HG03045 (cell line): ENCODE measurements around the gene GAS2L3.
"Not testable (repeated sequence)": the region's sequence is repeated elsewhere in the genome, so short reads cannot be mapped to it uniquely, and the experiment has no call there.

ENCODE experiments used
- ATAC-seq: cut with Tn5 transposase; IDR thresholded peaks from one replicate; pipeline ENCODE4 v1.9.1; 2021; ENCODE audit warnings: mild to moderate bottlenecking, moderate library complexity; ENCODE audit not compliant: unreplicated experiment

The GAS2L3 gene

DNA sequence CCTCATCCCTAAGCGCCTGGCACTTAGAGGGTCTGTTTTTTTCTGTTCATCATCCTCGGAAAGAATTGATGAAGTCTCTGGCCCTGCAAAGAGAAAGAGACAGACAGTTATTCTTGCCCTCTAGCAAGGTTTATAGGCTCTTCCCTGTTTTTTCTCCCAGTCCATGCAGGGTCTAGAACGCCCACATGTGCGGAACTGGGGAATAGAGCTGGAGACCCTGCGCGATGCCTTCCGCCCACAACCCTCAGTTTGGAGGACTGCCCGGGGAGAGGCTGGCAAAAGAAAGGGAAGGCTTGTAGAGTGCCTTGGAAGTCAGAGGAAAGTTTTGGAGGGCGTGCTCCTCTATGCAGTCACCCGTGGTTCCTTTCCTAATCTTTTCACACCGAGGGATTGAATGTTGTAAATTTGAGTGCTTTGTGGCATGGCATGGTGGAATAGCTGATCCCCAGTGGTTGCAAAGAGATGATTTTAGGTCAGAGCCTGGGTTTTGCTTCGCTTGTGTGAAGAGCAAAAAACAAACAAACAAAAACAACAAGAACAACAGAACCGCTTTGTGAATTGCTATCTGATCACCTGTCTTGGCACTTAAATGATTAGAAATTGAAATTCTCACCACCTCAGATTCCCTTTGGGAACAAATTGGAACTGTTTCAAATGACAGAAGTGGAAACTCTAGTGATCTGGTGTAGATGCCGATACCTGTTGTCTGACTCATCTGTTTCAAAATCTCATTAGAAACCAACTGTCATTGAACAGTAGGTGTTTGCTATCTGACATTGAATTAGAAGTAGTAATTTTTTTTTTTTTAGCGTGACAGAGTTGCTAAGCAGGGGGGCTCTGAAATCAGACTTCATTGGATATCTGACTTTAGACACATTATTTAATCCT is 947 bp downstream of the GAS2L3 start:
- ATAC-seq = no peak

DNA sequence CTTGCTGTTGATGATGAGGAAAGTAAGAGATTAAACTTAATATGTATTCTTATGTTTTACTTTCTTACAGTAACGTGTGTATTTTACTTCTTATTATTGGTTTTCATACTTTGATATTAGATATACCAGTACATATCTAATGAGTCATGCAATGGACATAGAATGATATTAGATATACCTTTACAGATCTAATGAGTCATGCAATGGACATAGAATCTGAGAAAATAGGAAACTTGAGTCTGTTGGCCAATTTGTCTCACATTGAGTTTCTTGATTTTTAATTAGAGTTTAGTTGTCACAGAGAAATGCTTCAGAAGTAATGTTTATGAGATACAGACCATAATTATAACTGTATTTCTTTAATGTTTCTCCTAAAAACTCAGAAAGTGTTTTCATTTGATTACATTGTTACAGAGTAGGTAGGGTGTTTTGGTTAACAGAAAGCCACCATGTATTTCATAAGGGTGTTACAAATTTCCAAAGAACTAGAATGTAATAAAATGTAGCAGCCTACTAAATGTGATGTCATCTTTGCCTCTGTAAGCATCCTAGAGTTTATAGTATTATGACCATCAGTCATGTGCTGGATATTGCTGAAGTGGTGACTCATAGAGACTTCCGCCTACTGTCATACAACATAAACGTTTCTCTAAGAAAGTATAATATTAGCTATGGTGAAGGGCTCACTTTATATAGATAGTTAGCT is 3.0 kb downstream of the GAS2L3 start:
- no peak for ATAC-seq

DNA sequence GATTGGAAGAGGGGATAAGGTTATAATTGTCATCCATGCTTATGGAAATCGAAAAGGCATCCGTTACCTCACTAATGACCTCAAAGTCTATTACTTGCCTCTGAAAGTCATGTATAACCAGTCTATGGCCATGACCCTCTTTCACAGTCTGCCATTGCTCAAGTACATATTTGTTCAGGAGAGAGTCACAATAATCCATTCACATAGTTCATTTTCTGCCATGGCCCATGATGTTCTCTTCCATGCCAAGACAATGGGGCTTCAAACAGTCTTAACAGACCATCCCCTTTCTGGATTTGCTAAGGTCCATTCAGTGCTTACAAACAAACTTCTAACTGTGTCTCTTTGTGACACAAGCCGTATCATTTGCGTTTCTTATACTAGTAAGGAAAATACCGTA is 5.4 kb downstream of the GAS2L3 start:
- no peak for ATAC-seq

DNA sequence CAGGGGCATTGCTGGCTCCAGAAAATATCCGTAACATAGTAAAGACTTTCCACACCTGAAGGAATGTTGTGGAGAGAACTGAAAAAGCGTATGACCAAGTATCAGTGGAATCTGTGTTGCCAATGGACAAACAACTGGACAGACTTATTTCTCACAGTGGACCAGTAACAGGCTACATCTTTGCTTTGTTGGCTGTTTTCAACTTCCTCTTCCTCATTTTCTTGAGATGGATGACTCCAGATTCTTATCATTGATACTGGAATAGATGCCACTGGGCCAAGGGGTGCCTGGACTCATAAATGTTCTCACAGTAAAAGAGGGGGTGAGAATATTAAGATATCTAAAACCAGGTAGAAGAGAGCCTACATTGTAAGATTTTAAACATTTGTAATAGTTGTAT is 6.4 kb downstream of the GAS2L3 start:
- no peak for ATAC-seq

DNA sequence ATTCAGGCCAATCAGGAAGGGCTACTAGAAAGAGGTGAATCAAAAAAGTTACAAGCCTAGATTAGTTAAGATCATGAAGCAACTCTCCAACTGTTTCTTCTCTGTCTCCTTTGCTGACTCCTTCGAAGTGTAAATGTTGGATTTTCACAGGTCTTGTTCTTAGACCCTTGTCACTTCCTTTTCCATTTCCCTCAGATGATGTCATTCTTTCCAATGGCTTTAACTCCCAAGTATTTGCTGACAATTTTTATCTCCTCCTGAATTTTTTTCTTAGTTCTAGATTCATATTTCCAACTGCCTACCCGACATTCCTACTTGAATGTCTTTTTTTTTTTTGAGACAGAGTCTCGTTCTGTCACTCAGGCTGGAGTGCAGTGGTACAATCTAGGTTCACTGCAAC is 10.8 kb downstream of the GAS2L3 start:
- no peak for ATAC-seq

DNA sequence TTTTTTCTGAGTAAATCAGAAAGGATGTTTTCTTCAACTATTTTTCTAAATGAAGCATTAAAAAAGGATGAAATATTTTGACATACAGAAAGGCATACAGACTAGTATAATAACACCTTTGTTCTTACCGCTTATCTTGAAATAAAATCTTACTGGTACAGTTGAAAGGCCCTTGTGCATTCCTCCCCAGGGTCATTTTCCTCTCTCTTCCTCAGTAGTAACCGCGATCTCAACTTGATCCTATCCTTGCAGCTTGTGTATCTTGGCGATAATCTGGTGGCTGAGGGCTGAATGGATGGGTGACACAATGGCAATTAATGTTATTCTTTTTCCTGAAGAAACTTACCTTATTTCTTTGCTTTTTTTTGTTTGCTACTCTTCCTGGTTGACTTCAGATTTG is 18.5 kb downstream of the GAS2L3 start:
- no peak for ATAC-seq

DNA sequence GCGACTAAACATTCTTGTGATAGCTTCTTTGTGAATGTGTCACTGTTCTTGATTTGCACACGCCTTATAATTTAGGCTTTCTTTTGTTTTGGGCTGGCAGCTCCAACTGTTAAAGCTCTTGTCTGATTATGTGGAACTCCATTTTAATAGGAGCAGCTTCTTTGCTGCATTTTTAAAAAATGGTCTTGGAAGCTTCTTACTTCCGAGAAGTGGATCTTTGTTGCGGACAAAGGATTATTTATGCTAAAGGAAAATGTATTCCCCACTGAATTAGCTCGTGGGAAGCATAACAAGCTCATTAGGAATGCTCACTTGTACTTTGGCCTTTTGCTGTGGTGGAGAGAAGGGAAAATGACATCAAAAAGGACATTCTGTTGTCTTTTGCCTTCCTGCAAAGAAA is 20.0 kb downstream of the GAS2L3 start:
- ATAC-seq = no peak

DNA sequence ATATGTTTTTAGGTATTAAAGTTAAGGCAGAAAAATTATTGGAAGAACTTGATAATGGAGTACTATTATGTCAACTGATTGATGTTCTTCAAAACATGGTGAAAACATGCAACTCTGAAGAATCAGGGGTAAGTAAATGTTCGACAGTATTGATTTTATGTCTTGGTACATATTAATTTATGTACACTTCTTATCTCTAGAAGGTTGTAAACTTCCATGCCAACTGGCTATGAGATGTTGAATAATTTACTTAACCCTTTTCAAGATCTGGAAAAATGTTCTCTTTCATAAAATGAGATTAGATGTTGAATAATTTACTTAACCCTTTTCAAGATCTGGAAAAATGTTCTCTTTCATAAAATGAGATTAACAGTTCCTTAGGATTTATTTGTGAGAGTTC is 28.1 kb downstream of the GAS2L3 start:
- ATAC-seq = no peak

DNA sequence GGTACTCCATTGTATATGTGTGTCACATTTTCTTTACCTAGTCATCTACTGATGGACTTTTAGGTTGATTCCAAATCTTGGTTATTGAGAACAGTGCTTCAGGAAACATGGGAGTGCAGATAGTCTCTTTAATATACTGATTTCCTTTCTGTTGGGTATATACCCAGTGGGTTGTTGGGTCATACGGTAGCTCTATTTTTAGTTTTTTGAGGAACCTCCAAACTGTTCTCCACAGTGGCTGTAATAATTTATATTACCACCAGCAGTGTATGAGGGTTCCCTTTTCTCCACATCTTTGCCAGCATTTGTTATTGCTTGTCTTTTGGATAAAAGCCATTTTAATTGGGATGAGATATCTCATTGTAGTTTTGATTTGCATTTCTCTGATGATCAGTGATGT is 29.5 kb downstream of the GAS2L3 start:
- not testable (repeated sequence) for ATAC-seq

DNA sequence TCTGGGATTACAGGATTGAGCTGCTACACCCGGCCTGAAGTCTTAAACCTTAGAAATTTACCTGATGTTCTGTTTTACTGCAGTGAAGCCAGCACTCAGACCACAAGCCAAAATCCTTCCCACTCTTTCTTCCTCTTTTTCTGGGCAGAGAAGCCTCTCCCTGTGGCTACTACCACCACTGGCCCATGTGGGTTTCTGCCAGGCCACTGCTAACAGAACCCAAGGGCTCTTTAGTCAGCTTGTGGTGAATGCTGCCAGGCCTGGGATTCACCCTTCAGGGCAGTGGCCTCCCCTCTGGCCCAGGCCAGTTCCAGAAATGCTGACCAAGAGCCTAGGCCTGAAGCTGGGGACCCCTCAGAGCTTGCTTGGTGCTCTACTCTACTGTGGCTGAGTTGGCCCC is 35.3 kb downstream of the GAS2L3 start:
- ATAC-seq = no peak

DNA sequence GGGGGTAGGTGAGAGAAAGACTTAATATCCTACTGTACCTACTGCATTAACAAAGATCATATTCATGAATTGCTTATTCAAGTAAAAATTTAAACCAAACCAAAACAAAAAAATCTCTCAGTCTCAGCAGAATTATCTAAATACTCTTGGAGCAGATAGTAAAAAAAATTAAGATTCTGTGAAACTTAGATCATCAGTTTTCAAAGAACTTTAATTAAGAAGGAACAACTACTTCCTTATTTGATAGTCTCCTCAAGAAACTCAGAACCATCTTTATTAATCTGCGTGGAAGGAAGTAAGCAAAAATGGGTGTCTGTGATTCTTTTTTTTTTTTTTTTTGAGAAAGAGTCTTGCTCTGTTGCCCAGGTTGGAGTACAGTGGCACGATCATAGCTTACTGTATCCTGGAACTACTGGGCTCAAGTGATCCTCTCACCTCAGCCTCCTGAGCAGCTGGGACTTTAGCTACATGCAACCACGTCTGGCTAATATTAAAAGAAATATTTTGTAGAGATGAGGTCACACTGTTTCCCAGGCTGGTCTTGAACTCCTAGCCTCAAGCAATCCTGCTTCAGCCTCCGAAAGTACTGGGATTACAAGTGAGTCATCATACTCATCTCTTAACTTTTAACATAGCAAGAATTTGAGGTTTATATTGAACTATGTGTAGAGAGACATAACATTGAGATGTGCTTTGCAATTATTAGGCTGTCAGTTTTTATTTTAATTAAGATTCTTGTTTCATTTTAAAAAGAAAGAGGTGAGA is 37.4 kb downstream of the GAS2L3 start:
- ATAC-seq = no peak

DNA sequence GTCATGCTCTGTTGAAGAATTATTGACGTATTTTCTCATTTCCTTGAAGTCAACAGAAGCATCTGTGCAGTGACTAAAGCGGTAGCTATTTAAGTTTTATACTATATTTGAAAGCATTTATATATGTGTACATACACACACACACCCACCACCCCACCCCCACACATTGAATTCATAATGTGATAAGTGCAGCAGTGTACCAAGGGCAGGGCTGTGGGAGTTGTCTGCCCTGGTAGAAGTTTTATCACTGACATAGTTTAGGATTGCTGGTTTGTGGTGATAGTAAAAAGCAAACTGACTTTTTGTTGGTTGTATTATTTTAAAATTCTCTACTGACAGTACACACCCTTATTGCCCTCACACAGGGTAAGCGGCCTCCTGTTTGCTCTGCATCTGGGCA is 39.1 kb downstream of the GAS2L3 start:
- ATAC-seq = no peak

DNA sequence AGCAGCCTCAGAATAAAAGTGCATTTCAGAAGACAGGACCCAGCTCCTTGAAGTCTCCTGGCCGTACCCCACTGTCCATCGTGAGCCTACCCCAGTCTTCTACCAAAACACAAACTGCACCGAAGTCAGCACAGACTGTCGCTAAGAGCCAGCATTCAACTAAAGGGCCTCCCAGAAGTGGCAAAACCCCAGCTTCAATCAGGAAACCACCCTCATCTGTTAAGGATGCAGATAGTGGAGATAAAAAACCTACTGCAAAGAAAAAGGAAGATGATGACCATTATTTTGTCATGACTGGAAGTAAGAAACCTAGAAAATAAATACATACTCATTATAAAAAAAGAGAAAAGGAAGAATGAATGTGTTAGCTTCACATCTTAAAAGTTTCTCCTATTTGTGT is 51.1 kb downstream of the GAS2L3 start:
- no peak for ATAC-seq

DNA sequence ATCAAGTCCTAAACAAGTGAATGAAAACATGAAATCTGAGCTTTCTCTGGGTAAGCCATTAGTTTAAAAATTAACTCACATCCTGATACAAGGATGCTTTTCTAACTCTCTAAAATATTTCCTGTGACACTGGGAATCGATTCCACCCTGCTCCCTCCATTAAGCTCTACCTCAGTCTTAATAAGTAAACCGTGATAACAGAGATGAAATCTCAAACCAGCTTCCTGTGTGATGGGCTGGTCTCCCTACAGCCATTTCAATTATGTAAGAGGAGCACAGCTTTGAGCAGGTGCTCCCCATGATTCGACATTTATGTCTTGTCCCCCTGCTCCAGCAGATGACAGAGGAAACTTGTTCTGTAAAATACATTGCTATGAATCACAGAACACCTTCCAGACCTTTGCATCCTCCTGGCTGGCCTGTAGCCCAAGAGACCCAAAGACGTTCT is 59.0 kb downstream of the GAS2L3 start:
- no peak for ATAC-seq

DNA sequence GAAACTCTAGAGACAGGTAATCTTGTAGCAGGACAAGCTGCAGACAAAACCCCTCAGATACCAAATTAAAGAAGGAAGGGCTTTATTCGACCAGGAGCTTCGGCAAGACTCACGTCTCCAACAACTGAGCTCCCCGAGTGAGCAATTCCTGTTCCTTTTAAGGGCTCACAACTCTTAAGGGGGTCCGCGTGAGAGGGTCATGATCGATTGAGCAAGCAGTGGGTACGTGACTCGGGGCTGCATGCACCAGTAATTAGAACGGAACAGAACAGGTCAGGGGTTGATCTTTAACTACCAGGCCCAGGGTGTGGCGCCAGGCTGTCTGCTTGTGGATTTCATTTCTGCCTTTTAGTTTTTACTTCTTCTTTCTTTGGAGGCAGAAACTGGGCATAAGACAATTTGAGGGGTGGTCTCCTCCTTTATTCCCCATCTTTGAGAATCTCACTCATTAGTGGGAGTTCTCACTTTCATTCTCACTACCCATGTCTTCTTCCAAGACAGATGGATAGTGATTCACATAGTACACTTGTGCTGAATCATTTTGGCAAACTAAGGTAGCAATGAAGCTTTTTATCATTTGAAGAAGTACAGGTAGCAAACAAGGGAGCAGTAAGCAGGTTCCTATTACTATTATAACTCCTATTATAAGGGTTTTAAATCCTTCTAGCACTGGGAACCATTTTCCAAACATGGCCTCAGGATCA is 59.8 kb downstream of the GAS2L3 start:
- not testable (repeated sequence) for ATAC-seq

DNA sequence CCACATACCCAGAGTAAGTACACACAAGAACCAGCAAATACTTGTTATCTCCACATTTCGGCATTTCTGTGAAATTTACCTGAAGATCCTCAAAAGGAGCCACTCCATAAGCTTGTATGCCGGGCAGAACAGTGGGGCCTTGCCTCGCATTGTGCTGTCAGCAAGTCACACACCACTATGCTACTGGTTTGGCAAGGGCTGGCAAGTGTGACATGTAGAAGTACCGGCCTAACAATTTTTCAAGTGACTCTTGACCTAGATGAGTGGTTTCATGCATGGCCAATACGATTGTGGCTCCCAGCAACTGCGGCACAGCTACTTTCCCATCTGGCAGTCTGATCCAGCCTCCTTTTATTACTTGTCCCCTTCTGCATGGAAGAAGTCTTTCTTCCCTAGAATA is 69.8 kb downstream of the GAS2L3 start:
- no peak for ATAC-seq

DNA sequence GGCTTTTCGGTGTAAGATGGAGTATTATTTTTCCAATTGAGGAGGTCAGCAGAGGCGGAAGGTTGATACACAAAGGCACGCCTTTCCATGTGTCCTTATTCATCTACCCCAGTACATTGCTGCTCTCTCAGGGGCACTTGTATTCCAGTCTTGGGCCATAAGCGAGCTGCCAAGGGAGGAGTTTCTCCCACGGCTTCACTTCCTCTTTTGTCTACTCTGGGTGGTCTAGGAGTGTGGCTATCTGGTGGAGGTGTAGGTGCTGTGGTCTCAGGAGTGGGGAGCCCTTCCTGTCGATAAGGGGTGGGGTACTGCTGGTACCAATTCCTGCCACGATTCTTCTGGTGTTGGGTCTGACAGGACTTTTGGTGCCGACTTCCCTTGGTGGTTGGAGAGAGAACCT is 73.4 kb downstream of the GAS2L3 start:
- ATAC-seq = no peak

DNA sequence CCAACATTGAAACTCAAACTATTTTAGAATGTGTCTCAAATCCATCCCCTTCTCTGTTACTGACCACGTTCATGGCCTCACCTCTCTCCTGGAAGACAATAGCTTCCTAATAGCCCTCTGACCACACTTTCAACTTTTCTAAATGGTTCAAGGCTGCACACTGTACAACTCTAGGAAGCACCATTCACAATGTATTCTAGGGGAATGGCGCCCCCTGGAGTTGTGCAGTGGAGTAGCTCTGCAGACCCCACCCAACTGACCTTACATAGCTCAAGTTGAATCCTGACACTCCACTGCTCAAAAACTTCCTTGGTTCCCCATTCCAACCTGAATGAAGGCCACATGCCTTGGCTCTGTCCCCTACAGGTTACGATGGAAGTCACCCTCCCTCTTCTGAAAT is 77.6 kb downstream of the GAS2L3 start:
- ATAC-seq = no peak

DNA sequence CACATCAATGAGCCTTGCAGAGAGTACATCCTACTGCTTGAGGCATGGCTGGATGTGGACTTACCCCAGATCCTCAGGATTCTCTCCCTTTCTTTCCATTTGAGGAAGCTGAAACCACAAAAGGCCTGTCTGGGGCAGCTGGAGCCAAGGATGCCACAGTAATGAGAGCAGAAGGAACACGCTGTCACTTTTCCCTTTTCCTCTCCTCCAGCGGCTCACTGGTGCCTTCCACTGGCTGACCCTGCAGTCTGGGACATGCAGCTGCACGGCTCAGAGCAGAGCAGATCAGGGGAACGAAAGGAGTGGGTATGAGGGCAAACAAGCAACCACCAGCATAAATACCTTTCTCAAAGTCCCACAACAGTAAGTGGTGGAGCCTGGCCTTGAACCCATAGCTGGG is 78.2 kb downstream of the GAS2L3 start:
- no peak for ATAC-seq

DNA sequence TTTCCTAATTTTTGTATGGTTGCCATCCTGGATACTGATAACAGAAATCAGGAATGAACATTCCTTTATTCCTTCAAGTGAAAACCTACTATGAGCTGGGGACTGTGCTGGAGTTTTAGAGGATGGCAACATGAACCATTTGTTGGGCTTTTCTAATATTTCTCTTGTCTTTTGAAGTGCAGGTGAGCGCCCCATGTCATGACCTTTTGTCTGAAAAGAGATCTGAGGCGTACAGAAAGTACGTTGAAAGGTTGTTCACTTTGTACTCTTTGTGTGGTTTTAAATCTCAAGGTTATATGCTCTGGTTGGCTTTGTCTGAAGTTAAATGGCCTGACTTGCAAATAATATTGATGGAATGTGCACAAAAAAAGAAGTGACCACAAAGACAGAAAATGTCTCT is 79.0 kb downstream of the GAS2L3 start:
- ATAC-seq = no peak

DNA sequence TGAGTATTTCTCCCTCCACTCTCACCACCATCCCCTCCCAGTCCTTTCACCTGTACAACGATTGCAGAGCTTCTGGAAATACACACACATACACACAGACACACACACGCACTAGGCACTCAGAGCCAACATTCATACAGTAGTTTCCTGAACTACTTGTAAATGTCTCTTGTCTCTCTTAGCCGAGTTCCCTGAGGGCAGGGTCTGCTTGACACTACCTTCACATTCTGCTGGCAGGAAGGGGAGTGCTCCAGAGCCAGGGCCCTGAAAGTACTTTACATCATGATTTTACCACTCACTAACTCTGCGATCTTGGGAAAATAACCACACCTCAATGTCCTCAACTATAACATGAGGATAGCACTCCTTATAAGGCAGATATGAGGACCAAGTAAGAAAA is 82.7 kb downstream of the GAS2L3 start:
- ATAC-seq = no peak
